NCI-H2107 treated with DMSO at 0.1 percent for 48 hours (cell line): ENCODE data around the gene SEM1.
"Not testable (repeated sequence)": the region's sequence is repeated elsewhere in the genome, so short reads cannot be mapped to it uniquely, and the experiment has no call there.

Experiments used
- DNase-seq: peaks from one replicate; lab custom pipeline; 2025; ENCODE audit not compliant: unreplicated experiment; lab: John Stamatoyannopoulos, UW

Gene SEM1

GRCh38 chr7:96709381-96710228 lies at the start of gene SEM1:
SEM1 (minus strand) TSS chr7:96709846; CDS start chr7:96709763, 83 bp downstream.
- DNase-seq, result peak; percentile 78

GRCh38 chr7:96757880-96758279 lies 48.2 kb upstream of the SEM1 start:
- DNase-seq, result not testable (repeated sequence)

GRCh38 chr7:96747418-96747940 lies 37.8 kb upstream of the SEM1 start:
- DNase-seq, result no peak

- DNase-seq, result no peak
Measured at GRCh38 chr7:96740130-96740529, 30.5 kb upstream of the SEM1 start.

DNA sequence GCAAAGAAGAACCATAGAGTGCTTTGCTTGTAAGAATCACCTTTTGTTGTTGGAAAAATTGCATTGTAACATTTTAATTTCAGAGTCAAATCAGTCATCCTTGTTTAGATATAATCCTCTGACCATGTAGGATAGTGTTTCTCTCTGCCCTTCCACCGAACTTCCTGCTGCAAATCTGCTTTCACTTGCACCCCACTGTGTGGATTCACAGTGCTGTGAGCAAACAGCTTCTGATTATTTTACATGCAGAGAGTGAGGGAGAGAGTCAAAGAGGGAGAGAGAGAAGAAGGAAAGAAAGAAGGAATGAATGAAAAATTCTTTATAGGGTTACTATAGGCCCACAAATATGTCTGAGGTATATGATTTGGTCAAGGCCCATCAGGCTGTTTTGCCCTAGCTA lies 30.0 kb upstream of the SEM1 start:
- DNase-seq, result no peak

GRCh38 chr7:96739167-96739566 lies 29.5 kb upstream of the SEM1 start:
- DNase-seq, result no peak

GRCh38 chr7:96738705-96739104 lies 29.1 kb upstream of the SEM1 start:
- no peak for DNase-seq

- no peak for DNase-seq
Measured at GRCh38 chr7:96737545-96738050, 28.0 kb upstream of the SEM1 start.

DNA sequence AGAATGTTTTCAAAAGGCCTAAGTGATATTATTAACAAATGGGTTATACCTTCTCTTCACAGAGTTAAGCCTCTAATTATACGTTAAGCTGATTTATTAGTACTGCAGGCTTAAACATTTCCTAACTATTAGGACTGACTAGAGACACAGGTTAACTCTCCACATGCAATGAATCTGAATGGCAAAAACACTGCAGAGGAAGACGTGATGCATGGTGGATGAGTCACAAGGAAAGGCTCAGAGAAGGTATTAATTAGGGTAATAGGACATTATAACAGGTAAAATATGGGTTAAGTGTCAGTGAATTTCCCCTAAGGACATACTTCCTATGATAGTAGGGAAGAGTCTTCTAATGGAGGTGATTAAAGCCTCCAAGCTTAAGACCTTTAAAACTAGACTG lies 24.7 kb upstream of the SEM1 start:
- DNase-seq, result no peak

DNA sequence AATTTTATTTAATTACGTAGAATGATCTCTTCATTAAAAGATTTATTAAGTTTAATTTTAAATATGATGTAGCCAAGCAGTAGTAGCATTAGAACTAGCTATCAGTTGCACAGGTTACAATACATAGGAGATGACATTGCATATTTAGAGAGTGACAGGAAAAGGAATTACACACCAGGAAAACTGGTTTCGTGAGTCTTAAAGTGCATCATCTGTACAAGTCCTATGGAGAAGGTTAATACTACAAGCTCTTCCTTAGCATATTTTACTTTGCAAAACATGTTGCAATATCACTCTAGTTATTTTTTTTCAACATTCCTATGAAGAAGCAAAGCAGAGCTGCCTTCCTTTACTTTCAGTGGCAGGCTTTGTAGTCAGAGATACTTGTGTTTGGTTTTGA lies 20.2 kb upstream of the SEM1 start:
- no peak for DNase-seq

- no peak for DNase-seq
Measured at GRCh38 chr7:96728139-96728538, 18.5 kb upstream of the SEM1 start.

- no peak for DNase-seq
Measured at GRCh38 chr7:96727534-96728088, 18.0 kb upstream of the SEM1 start.

DNA sequence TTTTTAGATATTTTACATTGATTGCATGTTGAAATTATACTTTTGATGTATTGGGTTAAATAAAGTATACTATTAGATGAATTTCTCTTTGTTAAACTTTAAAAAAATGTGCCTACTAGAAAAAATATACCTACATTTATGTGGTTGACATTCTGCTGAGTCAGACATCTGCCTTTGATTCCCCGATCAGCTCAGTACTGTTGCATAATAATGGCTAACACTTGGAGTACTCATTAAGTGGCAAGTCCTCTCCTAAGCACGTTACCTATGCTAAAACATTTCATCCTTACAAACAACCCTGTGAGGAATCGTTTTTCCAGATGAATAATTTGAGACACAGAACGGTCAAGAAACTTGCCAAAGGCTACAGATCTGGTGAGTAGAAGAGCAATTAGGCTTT lies 14.0 kb upstream of the SEM1 start:
- no peak for DNase-seq

GRCh38 chr7:96722928-96723327 lies 13.3 kb upstream of the SEM1 start:
- DNase-seq, result not testable (repeated sequence)

DNA sequence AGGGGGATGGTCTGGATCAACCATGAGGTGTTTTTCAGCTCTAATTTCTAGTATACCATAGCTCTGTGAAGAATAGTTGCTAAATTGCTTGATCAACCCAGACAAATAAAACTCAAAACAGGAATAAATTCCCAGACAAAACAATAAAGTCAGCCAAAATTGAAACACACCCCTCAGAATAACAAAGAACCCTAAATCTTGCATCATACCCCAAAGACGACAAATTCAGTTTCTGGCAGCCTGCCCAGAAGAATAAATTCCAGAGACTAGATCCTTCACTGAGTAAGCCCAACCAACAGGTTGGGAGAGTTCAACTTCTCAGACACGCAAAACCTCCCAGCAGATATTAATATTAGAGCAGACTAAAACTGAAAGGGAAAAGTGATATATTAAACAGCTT lies 11.2 kb upstream of the SEM1 start:
- DNase-seq, result no peak

DNA sequence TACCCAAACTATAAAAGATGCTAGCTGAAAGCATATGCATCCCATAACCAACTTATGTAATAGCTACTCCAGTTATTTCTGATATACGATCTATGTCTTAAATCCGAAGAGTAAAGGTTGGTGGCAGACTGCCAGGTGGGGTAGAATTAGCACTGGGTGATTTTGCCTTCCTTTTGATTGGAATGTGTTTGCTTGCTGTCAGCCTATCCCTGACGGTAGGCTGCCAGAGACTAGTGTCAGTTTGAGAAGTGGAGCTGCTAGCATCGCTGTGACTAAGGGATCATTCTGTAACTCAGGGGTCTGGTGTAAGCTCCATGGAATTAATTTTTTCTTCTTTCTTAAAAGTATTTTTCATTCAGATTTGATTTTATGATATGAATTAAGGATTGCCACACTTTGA lies 9.5 kb upstream of the SEM1 start:
- DNase-seq, result peak; percentile 5

DNA sequence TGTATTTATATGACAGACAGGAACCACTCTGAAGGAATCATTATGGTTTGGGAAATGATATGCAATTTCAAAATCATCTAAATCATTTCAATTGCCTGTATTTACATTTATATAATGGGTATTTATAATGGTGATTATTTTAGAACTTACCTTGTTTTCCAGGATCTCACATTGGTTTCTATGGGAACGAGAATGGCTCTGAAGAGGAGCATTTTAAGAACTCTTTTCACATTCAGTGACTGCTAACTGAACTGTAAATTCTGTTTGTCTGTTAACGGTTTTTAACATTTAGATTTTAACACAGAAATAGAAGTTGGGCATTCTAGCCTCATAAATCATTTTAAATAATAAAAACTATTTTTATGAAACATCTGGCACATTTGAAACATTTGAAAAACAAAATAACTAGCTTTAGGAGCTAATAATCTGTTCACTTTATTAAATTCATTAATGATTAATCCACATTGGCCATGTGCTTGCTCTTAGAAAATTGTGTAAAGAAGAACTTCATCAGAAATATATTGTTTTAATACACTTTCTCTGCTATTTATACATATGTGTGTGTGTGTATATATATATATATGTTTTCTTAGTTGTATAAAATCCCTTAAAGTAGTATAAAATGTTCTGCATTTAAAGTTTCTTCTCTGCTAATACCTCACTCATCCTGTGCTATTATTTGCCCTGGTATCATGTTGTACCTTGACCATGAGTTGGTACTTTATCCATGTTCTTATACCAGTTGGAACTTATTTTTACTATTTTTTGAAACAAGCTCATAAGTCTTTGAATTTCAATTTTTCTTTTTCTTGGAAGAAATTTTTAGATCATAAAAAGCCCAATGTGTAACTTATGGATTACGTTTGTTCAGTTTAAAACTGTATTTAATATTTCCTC lies 8.7 kb upstream of the SEM1 start:
- no peak for DNase-seq

GRCh38 chr7:96713037-96713436 lies 3.4 kb upstream of the SEM1 start:
- no peak for DNase-seq

- no peak for DNase-seq
Measured at GRCh38 chr7:96710544-96710943, 898 bp upstream of the SEM1 start.

GRCh38 chr7:96708872-96709271 lies 774 bp downstream of the SEM1 start:
- DNase-seq, result no peak
